ENCODE results near the gene ABTB2. TPM values are rescaled to one million over a fixed set of nuclear protein-coding genes. Genes with fewer than 3 reads are reported as not detected.

The ABTB2 gene
- total RNA-seq, 1 experiment from 2014 or later, result 46.3 TPM

DNA sequence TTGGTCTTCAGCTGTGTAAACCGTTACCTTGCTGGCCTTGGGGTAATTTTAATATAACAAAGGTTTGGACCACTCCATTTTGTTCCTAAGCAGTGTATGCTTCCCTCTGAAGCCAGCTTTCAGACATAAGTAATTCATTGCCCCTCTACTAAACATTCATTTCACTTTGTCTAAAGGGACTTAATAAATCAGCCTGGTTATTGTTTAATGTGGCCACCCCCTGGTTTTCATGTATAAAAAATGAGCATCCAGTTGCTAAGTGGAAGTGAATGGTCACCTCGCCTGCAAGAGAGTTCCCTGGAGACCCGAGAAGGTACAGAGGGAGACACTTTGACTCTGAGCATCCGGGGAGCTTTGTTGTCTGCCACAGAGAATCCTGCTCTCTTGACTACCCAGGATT, 3.9 kb downstream of the ABTB2 start:
- TF ChIP-seq CTCF (conservative IDR thresholded peaks at IDR 0.05; ENCODE audit: low read depth, low read length) (no peak), EZH2 (IDR thresholded peaks at IDR 0.05; ENCODE audit: borderline replicate concordance, low read depth, low read length, poor library complexity, severe bottlenecking) (no peak)
- Histone ChIP-seq H3K36me3 (ENCODE audit: insufficient read depth, low read length, poor library complexity, severe bottlenecking) (no peaks in the 10 kb centered on the region), H3K4me1 (ENCODE audit: insufficient read depth, low read length, poor library complexity, severe bottlenecking) (peaks cover 46% of the 10 kb centered on the region), H3K9me3 (ENCODE audit: low read depth, low read length, poor library complexity, severe bottlenecking) (no peaks in the 10 kb centered on the region), H3K27ac (ENCODE audit: low read depth, low read length, poor library complexity, severe bottlenecking) (no peak overlapping the region), H3K27me3 (replicated peaks; ENCODE audit: insufficient read depth, low read depth, low read length, poor library complexity) (no peaks in the 10 kb centered on the region), H3K4me3 (ENCODE audit: low read depth, low read length, poor library complexity, severe bottlenecking) (no peak overlapping the region)
- no TSS peak for BruUV-seq (replicated peaks)
- DNase-seq (ENCODE audit: low spot score), result no peak
- intact Hi-C loops (cut with micrococcal nuclease; ENCODE audit: unreplicated experiment), result no loop called here
- ChIA-PET CTCF (interaction anchor here (1.8 kb wide), 1 partner anchor 180 kb away, joined by 8 read pairs; no protein-coding TSS in a partner anchor), POLR2A (ENCODE audit: low non-redundant PET) (no interaction called here)

DNA sequence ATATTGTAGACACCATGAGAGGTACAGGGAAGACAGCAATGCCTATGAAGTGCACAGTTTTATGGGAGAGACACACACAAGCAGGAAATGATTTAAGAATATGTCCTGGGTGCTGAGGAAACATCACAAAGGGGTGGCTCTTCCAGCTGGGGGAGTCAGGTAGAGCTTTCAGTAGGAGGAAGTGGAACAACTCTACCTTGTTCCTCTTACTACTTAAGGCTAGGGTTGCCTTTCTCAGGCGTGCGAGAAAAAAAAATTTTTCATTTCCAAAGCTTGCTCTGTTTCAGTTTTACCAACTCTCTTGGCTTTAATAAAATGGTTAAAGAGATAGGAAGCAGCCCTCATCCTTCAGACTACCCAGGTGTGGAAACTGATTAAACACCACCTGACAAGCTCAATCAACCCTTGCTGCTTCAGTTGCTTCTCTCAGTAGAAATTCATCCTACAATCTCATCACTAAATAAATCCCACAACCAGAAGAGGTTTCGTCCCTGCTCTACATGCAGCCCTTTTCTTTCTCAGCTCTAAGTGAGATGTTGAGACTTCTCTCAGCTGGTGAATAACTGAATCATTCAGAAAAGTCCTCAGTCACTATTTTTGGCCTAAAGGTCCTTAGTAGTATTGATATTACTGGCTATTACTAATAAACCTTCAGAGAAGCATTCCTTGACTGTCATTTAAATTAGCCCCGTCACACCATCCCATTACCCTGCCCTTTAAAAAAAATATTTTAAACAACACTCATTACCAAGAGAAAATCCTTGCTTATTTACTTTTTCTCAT, 5.9 kb downstream of the ABTB2 start:
- ChIA-PET POLR2A (ENCODE audit: low non-redundant PET) (no interaction called here), CTCF (no interaction called here)
- DNase-seq (ENCODE audit: low spot score), result no peak
- no peaks in the 10 kb centered on the region for H3K36me3 ChIP-seq (ENCODE audit: insufficient read depth, low read length, poor library complexity, severe bottlenecking)
- no peak overlapping the region for H3K27ac ChIP-seq (ENCODE audit: low read depth, low read length, poor library complexity, severe bottlenecking)
- H3K9me3 ChIP-seq (ENCODE audit: low read depth, low read length, poor library complexity, severe bottlenecking), result no peaks in the 10 kb centered on the region
- no TSS peak for BruUV-seq (replicated peaks)
- TF ChIP-seq EZH2 (IDR thresholded peaks at IDR 0.05; ENCODE audit: borderline replicate concordance, low read depth, low read length, poor library complexity, severe bottlenecking), result no peak
- no peak for TF ChIP-seq CTCF (conservative IDR thresholded peaks at IDR 0.05; ENCODE audit: low read depth, low read length)
- peaks cover 53% of the 10 kb centered on the region for H3K4me1 ChIP-seq (ENCODE audit: insufficient read depth, low read length, poor library complexity, severe bottlenecking)
- intact Hi-C loops (cut with micrococcal nuclease; ENCODE audit: unreplicated experiment), result no loop called here
- no peaks in the 10 kb centered on the region for H3K27me3 ChIP-seq (replicated peaks; ENCODE audit: insufficient read depth, low read depth, low read length, poor library complexity)
- no peak overlapping the region for H3K4me3 ChIP-seq (ENCODE audit: low read depth, low read length, poor library complexity, severe bottlenecking)

GRCh38 chr11:34351051-34351450, 6.8 kb downstream of the ABTB2 start:
- POLR2A ChIA-PET (ENCODE audit: low non-redundant PET), result no interaction called here
- CTCF ChIA-PET, result interaction anchor here (1.7 kb wide), 1 partner anchor 177 kb away, joined by 4 read pairs; no protein-coding TSS in a partner anchor
- intact Hi-C loops (cut with micrococcal nuclease; ENCODE audit: unreplicated experiment), result no loop called here
- Histone ChIP-seq H3K4me1 (ENCODE audit: insufficient read depth, low read length, poor library complexity, severe bottlenecking) (peaks cover 53% of the 10 kb centered on the region), H3K27me3 (replicated peaks; ENCODE audit: insufficient read depth, low read depth, low read length, poor library complexity) (no peaks in the 10 kb centered on the region), H3K4me3 (ENCODE audit: low read depth, low read length, poor library complexity, severe bottlenecking) (no peak overlapping the region), H3K9me3 (ENCODE audit: low read depth, low read length, poor library complexity, severe bottlenecking) (no peaks in the 10 kb centered on the region), H3K27ac (ENCODE audit: low read depth, low read length, poor library complexity, severe bottlenecking) (no peak overlapping the region), H3K36me3 (ENCODE audit: insufficient read depth, low read length, poor library complexity, severe bottlenecking) (no peaks in the 10 kb centered on the region)
- TF ChIP-seq EZH2 (IDR thresholded peaks at IDR 0.05; ENCODE audit: borderline replicate concordance, low read depth, low read length, poor library complexity, severe bottlenecking) (no peak), CTCF (conservative IDR thresholded peaks at IDR 0.05; ENCODE audit: low read depth, low read length) (no peak)
- BruUV-seq (replicated peaks), result no TSS peak
- no peak for DNase-seq (ENCODE audit: low spot score)

Data from A673 (cell line).